GM19463 (cell line): ENCODE data around the gene OXTR.

Experiments
- ATAC-seq: cut with Tn5 transposase; IDR thresholded peaks from one replicate; pipeline ENCODE4 v1.9.1; 2021; ENCODE audit warnings: mild to moderate bottlenecking, moderate library complexity; ENCODE audit not compliant: unreplicated experiment

OXTR gene

GRCh38 chr3:8769088-8769822 lies at the start of gene OXTR:
OXTR (minus strand) TSS chr3:8769613; CDS start chr3:8768187, 1,426 bp downstream.
- ATAC-seq: peak; percentile 62

GRCh38 chr3:8817486-8817885 lies 48.1 kb upstream of the OXTR start:
- ATAC-seq: no peak

GRCh38 chr3:8816106-8816505 lies 46.7 kb upstream of the OXTR start:
- no peak for ATAC-seq

GRCh38 chr3:8813411-8813810 lies 44.0 kb upstream of the OXTR start:
- no peak for ATAC-seq

- no peak for ATAC-seq
These were observed 41.1 kb upstream of the OXTR start for GRCh38 chr3:8810561-8810960.

GRCh38 chr3:8805774-8806173 lies 36.4 kb upstream of the OXTR start:
- ATAC-seq: no peak

- ATAC-seq: no peak
These were observed 32.8 kb upstream of the OXTR start for GRCh38 chr3:8802256-8802655.

- no peak for ATAC-seq
These were observed 30.6 kb upstream of the OXTR start for GRCh38 chr3:8800016-8800415.

- ATAC-seq: no peak
These were observed 24.8 kb upstream of the OXTR start for GRCh38 chr3:8794247-8794646.

- no peak for ATAC-seq
These were observed 23.8 kb upstream of the OXTR start for GRCh38 chr3:8793242-8793641.

GRCh38 chr3:8790529-8790928 lies 21.1 kb upstream of the OXTR start:
- no peak for ATAC-seq

GRCh38 chr3:8784676-8785435 lies 15.4 kb upstream of the OXTR start:
- no peak for ATAC-seq

- ATAC-seq: no peak
These were observed 10.9 kb upstream of the OXTR start for GRCh38 chr3:8780279-8780678.

GRCh38 chr3:8778475-8778874 lies 9.1 kb upstream of the OXTR start:
- no peak for ATAC-seq

GRCh38 chr3:8777978-8778267 lies 8.5 kb upstream of the OXTR start:
- no peak for ATAC-seq

GRCh38 chr3:8777201-8777977 lies 8.0 kb upstream of the OXTR start:
- ATAC-seq: no peak

GRCh38 chr3:8776406-8776805 lies 7.0 kb upstream of the OXTR start:
- ATAC-seq: no peak

- ATAC-seq: no peak
These were observed 6.2 kb upstream of the OXTR start for GRCh38 chr3:8775602-8776001.

- no peak for ATAC-seq
These were observed 5.8 kb upstream of the OXTR start for GRCh38 chr3:8775181-8775580.

- no peak for ATAC-seq
These were observed 4.6 kb upstream of the OXTR start for GRCh38 chr3:8773941-8774542.

GRCh38 chr3:8768364-8769087 lies 887 bp downstream of the OXTR start:
- ATAC-seq: peak; percentile 34
